Lung (tissue), 12 donors: ENCODE results near the gene IFI16. TPM values are rescaled to one million over a fixed set of nuclear protein-coding genes. Genes with fewer than 3 reads are reported as not detected.

Experiments
- ATAC-seq: fragments of 200-7000 bp; cut with Tn5 transposase; one replicate; pipeline ENCODE4 v1.9.1; 2020; ENCODE audit warnings: moderate number of reproducible peaks; ENCODE audit not compliant: insufficient read depth, low FRiP score
- DNase-seq, 3 donors: peaks; one replicate each; pipeline ENCODE4 v3.0.0-alpha.2; 2013 to 2017
- H3K27ac ChIP-seq, 2 donors: one replicate each; pipeline ENCODE4 v1.5.1; 2013; ENCODE audit warnings: mild to moderate bottlenecking in 2 of 2, moderate library complexity in 2 of 2, control low read depth in 1 of 2, inconsistent platforms in 1 of 2, low read depth in 1 of 2, low read length in 1 of 2
- H3K27me3 ChIP-seq, 3 donors: one replicate each; pipeline ENCODE4 v1.5.1; 2013; ENCODE audit warnings: low read length in 2 of 3; ENCODE audit not compliant: control insufficient read depth in 3 of 3, insufficient read depth in 3 of 3
- H3K36me3 ChIP-seq, 4 donors: one replicate each; pipeline ENCODE4 v1.5.1; 2013; ENCODE audit warnings: low read length in 4 of 4, mild to moderate bottlenecking in 1 of 4, moderate library complexity in 1 of 4; ENCODE audit not compliant: control insufficient read depth in 4 of 4, insufficient read depth in 4 of 4
- H3K4me1 ChIP-seq, 5 donors: one replicate each; pipeline ENCODE4 v1.5.1; 2013; ENCODE audit warnings: low read length in 5 of 5, mild to moderate bottlenecking in 2 of 5, moderate library complexity in 1 of 5; ENCODE audit not compliant: control insufficient read depth in 5 of 5, insufficient read depth in 5 of 5
- H3K4me3 ChIP-seq: one replicate; pipeline ENCODE4 v1.5.1; 2013; ENCODE audit warnings: mild to moderate bottlenecking, control low read depth, moderate library complexity
- H3K9ac ChIP-seq, 2 donors: one replicate each; pipeline ENCODE4 v1.5.1; 2013; ENCODE audit warnings: low read length in 2 of 2, control low read depth in 1 of 2; ENCODE audit not compliant: insufficient read depth in 1 of 2
- H3K9me3 ChIP-seq, 4 donors: one replicate each; pipeline ENCODE4 v1.5.1; 2013; ENCODE audit warnings: low read length in 3 of 4, mild to moderate bottlenecking in 1 of 4, moderate library complexity in 1 of 4; ENCODE audit not compliant: control insufficient read depth in 4 of 4, insufficient read depth in 3 of 4
- CTCF ChIP-seq: IDR thresholded peaks from 2 replicates; pipeline ENCODE4 v1.5.1; 2012; ENCODE audit warnings: mild to moderate bottlenecking; ENCODE audit errors: control extremely low read depth, extremely low read depth
- WGBS, 2 donors: extraction: QIAGEN DNeasy Blood & Tissue Kit; methylation state at CpG; one replicate each; pipeline ENCODE4 v1.1.7; 2013; 5-methylcytosine and 5-hydroxymethylcytosine counted together
- polyA plus RNA-seq, 2 donors: library from polyadenylated mRNA; stranded (reverse); fragments of 200-250 nt; gene quantifications; one replicate each; pipeline ENCODE4 v1.2.1, GENCODE V29; 2013
- total RNA-seq, 2 donors: library from RNA; depleted of rRNA in 1 of 2; stranded (reverse); fragments of >200 nt in 1 of 2; gene quantifications; one replicate each; pipeline ENCODE4 v1.2.1, GENCODE V29; 2014 to 2021
- donor health status: control.
- donor health status: control.
- donor health status: Bipolar disorder and iron deficiency.
- donor health status: healthy.
- donor health status: DM: yes; HTN: yes; CAD: no.

IFI16 gene
- total and polyA plus RNA-seq, 4 donors = 60.7 to 124 (median 81.4) TPM

GRCh38 chr1:158978730-158979129, 31.0 kb upstream of the IFI16 start:
- ATAC-seq (no peak), DNase-seq (no peak)
- H3K4me3 ChIP-seq = no peak overlapping the region
- peaks cover 0 to 3% (median 0%) of the 10 kb centered on the region in 4 donors for H3K9me3 ChIP-seq
- WGBS, 2 donors = 49 to 72% methylated on average over 2 of the region's 2 CpGs
- H3K36me3 ChIP-seq = no peaks in the 10 kb centered on the region
- no peaks in the 10 kb centered on the region for H3K4me1 ChIP-seq
- H3K9ac ChIP-seq = no peak overlapping the region
- H3K27ac ChIP-seq = no peak overlapping the region
- TF ChIP-seq CTCF = no peak
- no peaks in the 10 kb centered on the region for H3K27me3 ChIP-seq

- Histone ChIP-seq H3K27me3 (no peaks in the 10 kb centered on the region), H3K9ac (no peak overlapping the region), H3K9me3 (peaks cover 0 to 3% (median 0%) of the 10 kb centered on the region in 4 donors), H3K27ac (no peak overlapping the region), H3K4me3 (no peak overlapping the region), H3K4me1 (no peaks in the 10 kb centered on the region), H3K36me3 (no peaks in the 10 kb centered on the region)
- no peak for DNase-seq
- TF ChIP-seq CTCF = no peak
- WGBS, 2 donors = 39 to 80% methylated on average over 1 of the region's 1 CpG
- ATAC-seq = no peak
Measured at GRCh38 chr1:158979229-158979628, 30.5 kb upstream of the IFI16 start.

- ATAC-seq (no peak), DNase-seq (no peak)
- no peak for TF ChIP-seq CTCF
- peaks cover 0 to 3% (median 1%) of the 10 kb centered on the region in 4 donors for H3K9me3 ChIP-seq
- H3K4me1 ChIP-seq = no peaks in the 10 kb centered on the region
- 83 to 89% methylated on average over 2 of the region's 2 CpGs for WGBS, 2 donors
- no peaks in the 10 kb centered on the region for H3K36me3 ChIP-seq
- no peaks in the 10 kb centered on the region for H3K27me3 ChIP-seq
- H3K4me3 ChIP-seq = no peak overlapping the region
- H3K9ac ChIP-seq = no peak overlapping the region
- no peak overlapping the region for H3K27ac ChIP-seq
Measured at GRCh38 chr1:158983235-158983634, 26.5 kb upstream of the IFI16 start.

GRCh38 chr1:158984386-158984785, 25.3 kb upstream of the IFI16 start:
- Histone ChIP-seq H3K9ac (no peak overlapping the region), H3K9me3 (peaks cover 0 to 3% (median 1%) of the 10 kb centered on the region in 4 donors), H3K36me3 (no peaks in the 10 kb centered on the region), H3K27me3 (no peaks in the 10 kb centered on the region), H3K4me1 (no peaks in the 10 kb centered on the region), H3K27ac (no peak overlapping the region), H3K4me3 (no peak overlapping the region)
- TF ChIP-seq CTCF = no peak
- no peak for ATAC-seq
- DNase-seq = no peak
